SU-DHL-6 (cell line): Measurements from ENCODE around the gene NUDT4.

Source experiments
- EZH2phosphoT487 ChIP-seq: fragments of 200-600 bp; sonication (generic), shearing (Covaris generic); conservative IDR thresholded peaks from 2 replicates; pipeline ENCODE4 v1.6.1; 2018; ENCODE audit warnings: mild to moderate bottlenecking, antibody characterized with exemption, low read length, moderate library complexity, mixed read lengths
- TF ChIP-seq, protein P1 (sequence below): fragments of 200-600 bp; sonication (generic); IDR thresholded peaks from one replicate; pipeline ENCODE4 v1.5.1; 2017; ENCODE audit warnings: antibody characterized with exemption, mild to moderate bottlenecking, low read length, moderate library complexity; ENCODE audit not compliant: insufficient read depth, poor library complexity, severe bottlenecking

GRCh38 chr12:93429852-93430251 is 52.1 kb downstream of the NUDT4 start:
- TF ChIP-seq, protein P1, sequence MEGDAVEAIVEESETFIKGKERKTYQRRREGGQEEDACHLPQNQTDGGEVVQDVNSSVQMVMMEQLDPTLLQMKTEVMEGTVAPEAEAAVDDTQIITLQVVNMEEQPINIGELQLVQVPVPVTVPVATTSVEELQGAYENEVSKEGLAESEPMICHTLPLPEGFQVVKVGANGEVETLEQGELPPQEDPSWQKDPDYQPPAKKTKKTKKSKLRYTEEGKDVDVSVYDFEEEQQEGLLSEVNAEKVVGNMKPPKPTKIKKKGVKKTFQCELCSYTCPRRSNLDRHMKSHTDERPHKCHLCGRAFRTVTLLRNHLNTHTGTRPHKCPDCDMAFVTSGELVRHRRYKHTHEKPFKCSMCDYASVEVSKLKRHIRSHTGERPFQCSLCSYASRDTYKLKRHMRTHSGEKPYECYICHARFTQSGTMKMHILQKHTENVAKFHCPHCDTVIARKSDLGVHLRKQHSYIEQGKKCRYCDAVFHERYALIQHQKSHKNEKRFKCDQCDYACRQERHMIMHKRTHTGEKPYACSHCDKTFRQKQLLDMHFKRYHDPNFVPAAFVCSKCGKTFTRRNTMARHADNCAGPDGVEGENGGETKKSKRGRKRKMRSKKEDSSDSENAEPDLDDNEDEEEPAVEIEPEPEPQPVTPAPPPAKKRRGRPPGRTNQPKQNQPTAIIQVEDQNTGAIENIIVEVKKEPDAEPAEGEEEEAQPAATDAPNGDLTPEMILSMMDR: no peak
- TF ChIP-seq EZH2phosphoT487: no peak
